Stimulated activated CD4-positive, alpha-beta T cell treated with anti-CD3 and anti-CD28 coated beads, Interleukin-15, amount 100 ng/mL, for 48 hours (primary cell): ENCODE measurements around the gene TMEM250.
"Not testable (repeated sequence)": the region's sequence is repeated elsewhere in the genome, so short reads cannot be mapped to it uniquely, and the experiment has no call there.

Experiments used
- DNase-seq, 2 donors: peaks; one replicate each; pipeline ENCODE4 v3.0.0-alpha.2; 2020; ENCODE audit warnings: low read depth in 2 of 2

The TMEM250 gene

DNA sequence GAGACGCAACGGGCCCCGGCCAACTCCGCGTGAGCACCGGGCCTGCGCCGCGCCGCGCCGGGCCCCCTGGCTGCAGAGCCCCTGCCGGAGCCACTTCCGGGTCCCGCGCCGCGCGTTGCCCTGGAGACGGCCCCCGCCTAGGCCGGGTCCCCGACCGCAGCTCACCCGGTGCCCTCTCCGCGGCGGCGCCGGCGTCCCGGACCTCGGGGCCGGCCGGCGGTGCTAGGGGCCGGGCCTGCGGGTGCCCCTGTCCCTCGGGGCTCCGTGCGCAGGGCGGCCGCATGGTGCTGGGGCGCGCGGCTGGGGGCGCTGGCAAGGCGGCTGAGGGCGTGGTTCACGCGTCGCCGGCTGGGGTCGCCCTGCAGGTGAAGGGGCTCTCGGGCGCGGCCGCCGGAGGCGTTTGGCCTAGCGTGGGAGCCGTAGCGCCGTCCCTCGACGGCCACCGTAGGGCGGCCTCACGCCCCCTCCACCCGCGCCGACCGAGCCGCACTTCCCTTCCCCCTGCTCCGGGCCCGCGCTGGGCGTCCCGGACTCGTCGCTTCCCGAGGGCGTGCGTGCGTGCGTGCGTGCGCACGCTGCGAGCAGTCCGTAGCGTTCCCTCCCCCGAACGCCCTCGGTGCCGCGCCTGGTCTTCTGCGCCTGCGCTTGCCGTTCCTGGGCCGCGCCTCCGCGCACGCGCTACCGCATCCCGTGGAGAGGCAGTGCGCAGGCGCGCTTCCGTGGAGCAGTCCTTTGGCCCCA lies at the start of gene TMEM250:
TMEM250 (minus strand) TSS at position 556 of the 741 bp plus-strand sequence. CDS start 1,975 bp downstream, outside the sequence.
- DNase-seq: peak; percentile 93 to 95

- no peak for DNase-seq
Observed at GRCh38 chr9:136163248-136163850, 44.7 kb upstream of the TMEM250 start.

DNA sequence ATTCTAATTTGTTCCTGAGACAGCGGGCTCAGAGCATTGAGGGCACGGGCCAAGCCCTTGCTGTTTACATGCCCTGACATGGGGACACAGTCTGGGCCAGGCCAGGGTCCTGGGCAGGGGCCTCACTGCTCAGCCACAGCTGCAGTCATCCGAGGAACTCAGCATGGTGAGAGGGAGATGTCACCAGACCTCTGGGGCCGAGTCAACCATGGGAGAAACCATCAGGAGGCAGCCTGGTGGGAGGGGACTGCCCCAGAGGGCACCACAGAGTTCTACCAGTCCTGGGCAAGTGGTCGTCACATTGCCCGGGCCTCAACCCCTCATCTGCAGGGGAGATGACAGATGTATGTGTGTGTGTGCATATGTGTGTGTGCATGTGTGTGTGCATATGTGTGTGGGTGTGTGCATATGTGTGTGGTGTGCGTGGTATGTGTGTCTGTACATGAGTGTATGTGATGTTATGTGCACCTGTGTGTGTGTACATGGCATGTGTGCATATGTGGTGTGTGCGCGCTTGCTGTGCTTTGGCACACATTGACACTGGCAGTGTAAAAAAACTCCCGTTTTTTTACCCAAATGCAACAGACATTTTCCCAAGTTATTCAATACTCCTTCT lies 42.4 kb upstream of the TMEM250 start:
- DNase-seq: no peak

DNA sequence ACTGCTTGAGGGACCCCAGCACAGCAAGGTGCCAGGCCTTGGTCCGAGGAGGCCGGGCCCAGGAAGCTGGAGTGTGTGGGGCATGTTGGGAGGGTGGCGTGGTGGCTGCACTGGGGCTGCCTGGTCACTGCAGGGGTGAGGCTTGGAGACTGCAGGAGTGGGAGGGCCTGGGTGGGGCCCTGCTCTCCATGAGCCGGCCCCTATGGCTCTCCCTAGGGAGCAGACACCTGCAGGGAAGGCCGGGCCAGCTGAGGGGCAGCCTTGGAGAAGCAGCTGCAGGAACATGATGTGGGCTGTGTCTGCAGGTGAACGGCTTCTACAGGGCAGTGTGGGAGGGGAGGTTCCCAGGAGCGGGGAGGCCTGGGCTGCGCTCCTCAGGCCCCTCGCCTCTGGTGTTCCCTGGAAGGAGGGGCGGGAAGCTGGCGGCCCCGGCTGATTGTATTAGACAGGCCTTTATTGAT lies 41.7 kb upstream of the TMEM250 start:
- DNase-seq: no peak

GRCh38 chr9:136159851-136160250 lies 41.2 kb upstream of the TMEM250 start:
- DNase-seq: no peak

DNA sequence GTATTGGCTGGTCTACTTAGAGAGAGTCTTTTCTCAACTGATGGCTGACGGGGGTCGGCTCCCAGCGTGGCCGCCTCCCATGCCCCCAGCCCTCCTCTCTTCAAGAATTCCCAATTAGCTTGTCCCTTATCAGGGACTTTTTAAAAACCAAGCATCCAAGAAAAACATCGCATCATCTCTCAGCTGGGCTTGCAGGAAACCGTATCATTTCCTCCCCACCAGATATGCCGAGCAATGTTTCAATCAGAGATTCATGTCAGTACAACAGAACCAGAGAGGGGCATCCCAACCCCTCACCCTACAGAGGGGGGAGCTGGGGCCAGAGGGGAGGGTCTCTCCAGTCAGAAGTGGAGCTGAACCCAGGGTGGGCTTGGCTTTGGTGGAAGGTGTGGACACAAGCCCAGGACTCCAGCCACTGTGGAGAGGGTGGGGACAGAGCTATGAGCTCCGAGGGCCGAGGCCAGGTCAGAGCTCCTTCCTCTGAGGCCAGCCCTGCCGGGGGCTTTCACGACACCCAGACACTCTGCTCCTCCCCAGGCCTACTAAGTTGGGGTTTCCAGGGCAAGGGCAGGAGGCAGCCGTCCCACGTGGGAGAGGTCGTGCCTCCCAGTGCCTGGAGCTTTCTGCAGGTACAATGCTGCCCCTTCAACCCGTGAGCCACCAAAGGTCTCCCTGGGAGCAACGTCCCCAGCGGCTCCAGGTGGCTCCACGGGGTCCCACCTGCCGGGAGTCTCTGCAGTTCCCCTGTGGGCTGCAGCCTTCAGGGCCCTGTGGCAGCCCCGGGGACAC lies 39.0 kb upstream of the TMEM250 start:
- no peak for DNase-seq

- no peak for DNase-seq
Observed at GRCh38 chr9:136156209-136157120, 37.8 kb upstream of the TMEM250 start.

GRCh38 chr9:136155576-136155975 lies 36.9 kb upstream of the TMEM250 start:
- no peak for DNase-seq

DNA sequence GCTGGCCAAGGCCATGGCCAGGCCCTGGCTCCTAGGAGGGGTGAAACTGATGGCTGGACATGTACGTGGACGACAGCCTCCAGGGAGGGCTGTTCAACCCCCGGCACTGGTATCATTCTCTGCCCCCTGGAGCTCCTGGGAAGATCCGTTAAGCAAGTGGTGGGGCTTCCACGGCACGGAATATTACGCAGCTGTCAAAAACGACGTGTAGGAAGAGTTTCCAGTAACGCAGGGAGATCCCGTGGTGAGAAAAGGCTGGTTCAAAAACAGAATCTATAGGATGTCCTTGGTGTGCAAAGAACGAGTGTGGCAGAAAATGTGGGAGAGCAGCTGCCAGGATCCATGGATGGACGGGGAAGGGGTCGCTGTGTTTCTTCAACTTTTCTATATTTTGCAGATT lies 36.3 kb upstream of the TMEM250 start:
- DNase-seq: no peak

DNA sequence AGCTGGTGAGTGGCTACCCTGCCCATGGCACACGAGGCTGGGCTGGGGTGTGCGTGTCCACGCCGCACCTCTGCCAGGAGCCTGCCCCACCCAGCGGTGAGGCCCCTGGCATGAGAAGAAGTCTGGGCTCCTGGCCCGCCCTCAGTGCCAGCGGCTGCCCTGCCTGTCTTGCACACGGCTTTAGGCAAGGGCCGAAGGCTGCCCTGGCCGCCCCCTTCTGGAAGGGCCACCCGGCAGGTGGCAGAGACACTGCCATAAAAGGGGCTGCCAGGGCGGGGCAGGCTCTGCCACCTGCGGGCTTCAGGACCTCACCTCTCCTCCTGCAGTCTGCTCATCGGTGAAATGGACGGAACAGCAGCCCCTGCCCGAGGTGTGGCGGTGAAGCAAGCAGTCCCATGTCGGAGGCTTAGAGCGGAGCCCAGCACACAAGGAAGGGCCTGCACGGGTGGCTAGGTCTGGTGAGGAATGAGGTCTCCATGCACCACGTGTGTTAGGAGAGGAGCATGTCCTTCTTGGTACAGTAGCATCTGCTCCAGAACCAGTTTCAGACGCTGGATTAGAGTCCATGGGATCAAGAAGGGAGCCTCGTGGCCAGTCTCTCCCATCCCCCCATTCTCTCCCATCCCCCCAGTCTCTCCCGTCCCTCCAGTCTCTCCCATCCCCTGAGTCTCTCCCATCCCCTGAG lies 34.8 kb upstream of the TMEM250 start:
- DNase-seq: no peak

DNA sequence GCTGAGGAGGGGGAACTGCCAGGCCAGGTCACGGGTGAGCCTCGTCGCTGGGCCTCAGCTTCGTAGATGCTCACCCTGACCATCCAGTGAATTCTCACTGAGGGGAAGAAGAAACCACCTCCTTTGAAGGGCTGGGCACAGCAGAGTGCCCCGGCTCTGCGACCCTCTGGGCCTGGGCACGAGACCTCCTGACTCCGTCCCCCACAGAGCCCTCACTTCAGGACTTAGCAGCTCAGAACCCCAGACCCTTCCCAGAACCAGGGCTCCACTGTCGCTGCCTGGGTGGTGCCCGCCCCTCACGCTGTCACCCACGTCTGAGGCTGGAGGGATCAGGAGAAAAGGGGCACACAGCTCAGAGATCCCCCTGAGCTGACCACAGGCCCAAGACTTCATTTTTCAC lies 34.3 kb upstream of the TMEM250 start:
- DNase-seq: no peak

- DNase-seq: no peak
Observed at GRCh38 chr9:136152543-136152866, 33.8 kb upstream of the TMEM250 start.

GRCh38 chr9:136151848-136152542 lies 33.3 kb upstream of the TMEM250 start:
- no peak for DNase-seq

DNA sequence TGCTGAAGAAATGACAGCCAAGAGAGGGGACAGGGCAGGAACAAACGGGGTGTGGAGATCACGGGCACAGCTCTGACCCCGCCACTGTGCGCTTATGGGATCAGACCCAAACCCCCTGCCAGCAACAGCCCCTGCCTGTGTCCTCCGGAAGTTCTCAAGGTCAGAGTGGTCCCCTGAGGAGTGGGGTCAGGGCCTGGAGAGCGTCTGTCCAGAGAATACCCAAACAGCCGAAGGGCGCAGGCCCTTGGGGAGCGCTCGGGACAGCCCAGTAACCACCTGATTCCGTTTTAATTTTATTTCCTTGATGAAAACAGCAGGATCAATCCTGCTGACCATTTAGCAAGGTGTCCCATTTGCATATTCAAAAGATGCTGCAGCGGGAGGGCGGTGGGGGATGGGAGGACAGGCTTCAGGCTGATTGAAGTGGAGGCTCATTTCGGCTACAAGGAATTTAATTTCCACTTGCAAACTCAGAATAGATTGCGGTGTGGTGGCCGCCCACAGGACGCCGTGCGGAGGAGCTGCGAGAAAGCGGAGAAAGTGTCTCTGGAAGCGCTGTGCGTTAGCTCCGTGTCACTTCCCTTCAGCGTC lies 32.6 kb upstream of the TMEM250 start:
- DNase-seq: no peak

DNA sequence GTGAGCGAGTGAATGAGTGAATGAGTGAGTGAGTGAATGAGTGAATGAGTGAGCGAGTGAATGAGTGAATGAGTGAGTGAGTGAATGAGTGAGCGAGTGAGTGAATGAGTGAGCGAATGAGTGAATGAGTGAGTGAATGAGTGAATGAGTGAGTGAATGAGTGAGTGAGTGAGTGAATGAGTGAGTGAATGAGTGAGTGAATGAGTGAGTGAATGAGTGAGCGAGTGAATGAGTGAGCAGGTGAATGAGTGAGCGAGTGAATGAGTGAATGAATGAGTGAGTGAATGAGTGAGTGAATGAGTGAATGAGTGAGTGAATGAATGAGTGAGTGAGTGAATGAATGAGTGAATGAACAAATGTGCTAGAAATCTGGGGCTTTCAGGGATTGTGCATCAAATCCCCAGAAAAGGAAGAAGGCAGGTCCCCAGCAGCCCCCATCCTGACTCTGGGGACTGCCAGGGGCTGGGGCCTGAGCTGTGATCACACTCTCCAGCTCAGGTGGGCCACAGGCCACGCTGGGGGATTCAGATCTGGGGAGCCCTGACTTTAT lies 32.1 kb upstream of the TMEM250 start:
- DNase-seq: not testable (repeated sequence)

- DNase-seq: no peak
Observed at GRCh38 chr9:136149853-136150252, 31.2 kb upstream of the TMEM250 start.

- no peak for DNase-seq
Observed at GRCh38 chr9:136149337-136149736, 30.7 kb upstream of the TMEM250 start.

- no peak for DNase-seq
Observed at GRCh38 chr9:136148766-136149165, 30.1 kb upstream of the TMEM250 start.
